Epithelial cell of esophagus (primary cell): ENCODE data around the gene PRR12.

Experiments
- DNase-seq: peaks from one replicate; pipeline ENCODE4 v3.0.0; 2010; ENCODE audit warnings: low read depth
- H3K4me3 ChIP-seq: 2 replicates; pipeline ENCODE4 v1.5.1; 2011; ENCODE audit warnings: mild to moderate bottlenecking, low read length, control low read depth
- CTCF ChIP-seq: IDR thresholded peaks from 2 replicates; pipeline ENCODE4 v1.5.1; 2011; ENCODE audit warnings: low read depth, mild to moderate bottlenecking, low read length, control low read depth, inconsistent platforms; ENCODE audit not compliant: insufficient read depth; ENCODE audit errors: missing control alignments

PRR12 gene

GRCh38 chr19:49551531-49551930, 39.5 kb upstream of the PRR12 start:
- DNase-seq, result no peak
- TF ChIP-seq CTCF, result no peak
- no peak overlapping the region for H3K4me3 ChIP-seq

- DNase-seq, result no peak
- no peak overlapping the region for H3K4me3 ChIP-seq
- no peak for TF ChIP-seq CTCF
Observed at GRCh38 chr19:49552749-49553148, 38.2 kb upstream of the PRR12 start.

- TF ChIP-seq CTCF, result no peak
- H3K4me3 ChIP-seq, result no peak overlapping the region
- peak; percentile 96 for DNase-seq
Observed at GRCh38 chr19:49553451-49554271, 37.3 kb upstream of the PRR12 start.

GRCh38 chr19:49554701-49555181, 36.2 kb upstream of the PRR12 start:
- peak; percentile 66 for DNase-seq
- no peak overlapping the region for H3K4me3 ChIP-seq

GRCh38 chr19:49555600-49556411, 35.2 kb upstream of the PRR12 start:
- TF ChIP-seq CTCF, result no peak
- peak; percentile 59 for DNase-seq
- H3K4me3 ChIP-seq, result no peak overlapping the region

More at GRCh38 chr19:49554701-49555181, 36.2 kb upstream of the PRR12 start:
- no peak for TF ChIP-seq CTCF

GRCh38 chr19:49556412-49557398, 34.3 kb upstream of the PRR12 start:
- no peak overlapping the region for H3K4me3 ChIP-seq
- no peak for DNase-seq
- TF ChIP-seq CTCF, result no peak
